ENCODE measurements around the gene GPR146.

- TF ChIP-seq GATA2 (CRISPR knock-in tag; IDR thresholded peaks at IDR 0.05) = no peak
- TF ChIP-seq CTCF (IDR thresholded peaks at IDR 0.05 in 2 of 3, conservative IDR thresholded peaks at IDR 0.05 in 1 of 3; ENCODE audit: insufficient read depth in 2 of 3, low read depth in 1 of 3, low read length in 3 of 3) = no peak
- no peak for TF ChIP-seq RBM14 (IDR thresholded peaks at IDR 0.05; ENCODE audit: borderline replicate concordance, insufficient read depth, low read depth, low read length)
- TF ChIP-seq RFX5 (IDR thresholded peaks at IDR 0.05; ENCODE audit: low read depth, low read length) = no peak
- TF ChIP-seq POLR2AphosphoS5 (IDR thresholded peaks at IDR 0.05; ENCODE audit: control insufficient read depth, insufficient read depth, low read depth, low read length) = no peak
- no peak for TF ChIP-seq KAT8 (IDR thresholded peaks at IDR 0.05; ENCODE audit: low read depth)
- no peak for TF ChIP-seq FIP1L1 (IDR thresholded peaks at IDR 0.05; ENCODE audit: low read depth, low read length, poor library complexity, severe bottlenecking)
- no peak for TF ChIP-seq HOMEZ (CRISPR knock-in tag; IDR thresholded peaks at IDR 0.05)
- TF ChIP-seq ZBTB17 (CRISPR knock-in tag; IDR thresholded peaks at IDR 0.05) = no peak
- TF ChIP-seq JUND (IDR thresholded peaks at IDR 0.05; ENCODE audit: borderline replicate concordance, low read depth, low read length) = no peak
- TF ChIP-seq JUND (tag; IDR thresholded peaks at IDR 0.05; ENCODE audit: borderline replicate concordance, low read depth, low read length) = no peak
- no peak for TF ChIP-seq BRF1 (IDR thresholded peaks at IDR 0.05; ENCODE audit: borderline replicate concordance, extremely low read depth, insufficient read length)
Observed at GRCh38 chr7:1064581-1064980, 20.2 kb downstream of the GPR146 start.
